Liver (tissue), 3 donors: ENCODE data around the gene SHH.

Experiments used
- CTCF ChIP-seq: fragments of 150-350 bp; IDR thresholded peaks from 2 replicates; pipeline ENCODE4 v1.5.1; 2017; ENCODE audit warnings: improper control_type of control experiment, low read depth, low read length; ENCODE audit not compliant: missing input control
- JUND ChIP-seq, 2 donors: IDR thresholded peaks; 2 replicates each; pipeline ENCODE4 v1.6.1; 2016; ENCODE audit warnings: antibody characterized with exemption in 2 of 2
- RAD21 ChIP-seq, 2 donors: IDR thresholded peaks; 2 replicates each; pipeline ENCODE4 v1.6.1; 2016; ENCODE audit warnings: antibody characterized with exemption in 2 of 2, mild to moderate bottlenecking in 2 of 2
- REST ChIP-seq: IDR thresholded peaks from 2 replicates; pipeline ENCODE4 v1.6.1; 2016; ENCODE audit warnings: antibody characterized with exemption, mild to moderate bottlenecking
- RXRA ChIP-seq, 2 donors: IDR thresholded peaks; 2 replicates each; pipeline ENCODE4 v1.6.1; 2017 to 2018; ENCODE audit warnings: antibody characterized with exemption in 2 of 2, mild to moderate bottlenecking in 1 of 2
- TAF1 ChIP-seq: conservative IDR thresholded peaks from 2 replicates; pipeline ENCODE4 v1.6.1; 2016; ENCODE audit warnings: antibody characterized with exemption, mild to moderate bottlenecking
- YY1 ChIP-seq: IDR thresholded peaks from 2 replicates; pipeline ENCODE4 v1.6.1; 2016; ENCODE audit warnings: antibody characterized with exemption, mild to moderate bottlenecking
- TF ChIP-seq, protein P1 (sequence below): IDR thresholded peaks from 2 replicates; pipeline ENCODE4 v1.6.1; 2016; ENCODE audit warnings: antibody characterized with exemption
- donor health status: healthy.
- donor health status: healthy.

DNA sequence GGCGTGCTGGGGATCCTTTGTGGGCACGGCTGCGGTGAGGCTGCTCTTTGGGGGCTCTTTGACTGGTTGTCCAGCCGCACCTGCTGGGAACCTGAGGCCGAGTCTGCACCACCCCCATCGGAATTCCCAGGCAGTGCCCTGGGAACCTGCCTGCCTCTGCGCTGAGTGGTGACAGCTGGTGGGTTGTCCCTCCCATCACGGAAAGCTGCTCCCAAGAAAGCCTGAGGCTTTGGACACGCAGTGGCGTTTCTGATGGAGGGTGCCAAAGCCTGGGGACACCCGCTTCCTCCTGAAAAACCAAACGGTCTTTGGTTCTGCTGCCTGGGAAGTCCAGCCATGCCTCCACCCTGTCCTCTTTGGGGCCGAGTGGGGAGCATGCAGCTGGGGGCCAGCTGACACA lies 21.4 kb upstream of the SHH start:
- TF ChIP-seq RAD21 (IDR thresholded peaks at IDR 0.05) (no peak), CTCF (no peak), JUND (IDR thresholded peaks at IDR 0.05) (no peak), TAF1 (no peak), RXRA (IDR thresholded peaks at IDR 0.05) (no peak), REST (no peak), YY1 (no peak)
- TF ChIP-seq, protein P1, sequence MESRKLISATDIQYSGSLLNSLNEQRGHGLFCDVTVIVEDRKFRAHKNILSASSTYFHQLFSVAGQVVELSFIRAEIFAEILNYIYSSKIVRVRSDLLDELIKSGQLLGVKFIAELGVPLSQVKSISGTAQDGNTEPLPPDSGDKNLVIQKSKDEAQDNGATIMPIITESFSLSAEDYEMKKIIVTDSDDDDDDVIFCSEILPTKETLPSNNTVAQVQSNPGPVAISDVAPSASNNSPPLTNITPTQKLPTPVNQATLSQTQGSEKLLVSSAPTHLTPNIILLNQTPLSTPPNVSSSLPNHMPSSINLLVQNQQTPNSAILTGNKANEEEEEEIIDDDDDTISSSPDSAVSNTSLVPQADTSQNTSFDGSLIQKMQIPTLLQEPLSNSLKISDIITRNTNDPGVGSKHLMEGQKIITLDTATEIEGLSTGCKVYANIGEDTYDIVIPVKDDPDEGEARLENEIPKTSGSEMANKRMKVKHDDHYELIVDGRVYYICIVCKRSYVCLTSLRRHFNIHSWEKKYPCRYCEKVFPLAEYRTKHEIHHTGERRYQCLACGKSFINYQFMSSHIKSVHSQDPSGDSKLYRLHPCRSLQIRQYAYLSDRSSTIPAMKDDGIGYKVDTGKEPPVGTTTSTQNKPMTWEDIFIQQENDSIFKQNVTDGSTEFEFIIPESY, result no peak
